ENCODE results near the gene NANOGP8.

Gene NANOGP8

GRCh38 chr15:35067496-35068347, 17.4 kb downstream of the NANOGP8 start:
- no peak overlapping the region for H3K27ac ChIP-seq
- H3K9ac ChIP-seq = no peak overlapping the region
- no peak overlapping the region for H3K4me2 ChIP-seq
- H3K36me3 ChIP-seq (ENCODE audit: insufficient read depth) = no peaks in the 10 kb centered on the region
- H4K20me1 ChIP-seq (ENCODE audit: insufficient read depth) = no peaks in the 10 kb centered on the region
- no peaks in the 10 kb centered on the region for H3K79me2 ChIP-seq (ENCODE audit: insufficient read depth, low read depth)
- H3K4me3 ChIP-seq (IDR thresholded peaks at IDR 0.05; ENCODE audit: insufficient read depth, low read depth, low read length) = no peak overlapping the region
- peaks cover 11% of the 10 kb centered on the region for H3K4me1 ChIP-seq (ENCODE audit: low read depth, poor library complexity, severe bottlenecking)
- no peaks in the 10 kb centered on the region for H3K27me3 ChIP-seq (ENCODE audit: insufficient read depth, low read depth)
- TF ChIP-seq CTCF (conservative IDR thresholded peaks at IDR 0.05; ENCODE audit: low read depth, low read length) = no peak
- H2AFZ ChIP-seq (ENCODE audit: low read depth) = no peak overlapping the region

DNA sequence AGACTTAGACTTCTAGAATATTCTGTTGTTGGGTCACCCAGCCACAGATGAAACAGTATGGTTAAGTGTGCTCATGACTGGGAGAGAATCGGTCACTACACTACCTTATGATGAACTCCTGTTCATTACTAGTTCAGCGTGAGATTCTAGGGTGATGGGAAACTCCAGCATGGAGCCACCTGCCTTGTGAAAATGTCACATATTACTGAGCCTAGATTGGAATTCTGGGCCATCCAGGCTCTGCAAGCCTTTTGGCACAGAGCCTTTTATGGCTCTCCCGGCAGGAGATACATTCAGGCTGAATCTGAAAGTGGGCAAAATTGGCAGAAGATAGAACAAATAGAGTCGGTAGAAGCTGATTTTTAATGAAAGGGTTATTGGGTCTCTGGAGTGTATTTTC, 19.0 kb downstream of the NANOGP8 start:
- H2AFZ ChIP-seq (ENCODE audit: low read depth) = no peak overlapping the region
- no peak for TF ChIP-seq CTCF (conservative IDR thresholded peaks at IDR 0.05; ENCODE audit: low read depth, low read length)
- H3K27ac ChIP-seq = no peak overlapping the region
- no peaks in the 10 kb centered on the region for H3K36me3 ChIP-seq (ENCODE audit: insufficient read depth)
- no peak overlapping the region for H3K4me3 ChIP-seq (IDR thresholded peaks at IDR 0.05; ENCODE audit: insufficient read depth, low read depth, low read length)
- no peaks in the 10 kb centered on the region for H4K20me1 ChIP-seq (ENCODE audit: insufficient read depth)
- no peaks in the 10 kb centered on the region for H3K27me3 ChIP-seq (ENCODE audit: insufficient read depth, low read depth)
- no peak overlapping the region for H3K4me2 ChIP-seq
- H3K4me1 ChIP-seq (ENCODE audit: low read depth, poor library complexity, severe bottlenecking) = peaks cover 23% of the 10 kb centered on the region
- no peak overlapping the region for H3K9ac ChIP-seq
- H3K79me2 ChIP-seq (ENCODE audit: insufficient read depth, low read depth) = no peaks in the 10 kb centered on the region

GRCh38 chr15:35064576-35065190, 20.4 kb downstream of the NANOGP8 start:
- no peak overlapping the region for H3K4me2 ChIP-seq
- H3K36me3 ChIP-seq (ENCODE audit: insufficient read depth) = no peaks in the 10 kb centered on the region
- no peaks in the 10 kb centered on the region for H3K79me2 ChIP-seq (ENCODE audit: insufficient read depth, low read depth)
- no peak overlapping the region for H3K4me3 ChIP-seq (IDR thresholded peaks at IDR 0.05; ENCODE audit: insufficient read depth, low read depth, low read length)
- H3K27me3 ChIP-seq (ENCODE audit: insufficient read depth, low read depth) = no peaks in the 10 kb centered on the region
- H3K9ac ChIP-seq = no peak overlapping the region
- H3K4me1 ChIP-seq (ENCODE audit: low read depth, poor library complexity, severe bottlenecking) = peaks cover 23% of the 10 kb centered on the region
- TF ChIP-seq CTCF (conservative IDR thresholded peaks at IDR 0.05; ENCODE audit: low read depth, low read length) = no peak
- H3K27ac ChIP-seq = no peak overlapping the region
- H4K20me1 ChIP-seq (ENCODE audit: insufficient read depth) = no peaks in the 10 kb centered on the region
- H2AFZ ChIP-seq (ENCODE audit: low read depth) = no peak overlapping the region

- H3K9ac ChIP-seq = no peak overlapping the region
- no peaks in the 10 kb centered on the region for H3K27me3 ChIP-seq (ENCODE audit: insufficient read depth, low read depth)
- no peaks in the 10 kb centered on the region for H4K20me1 ChIP-seq (ENCODE audit: insufficient read depth)
- H3K4me2 ChIP-seq = peak overlapping the region; percentile 83
- TF ChIP-seq CTCF (conservative IDR thresholded peaks at IDR 0.05; ENCODE audit: low read depth, low read length) = no peak
- H2AFZ ChIP-seq (ENCODE audit: low read depth) = no peak overlapping the region
- H3K36me3 ChIP-seq (ENCODE audit: insufficient read depth) = no peaks in the 10 kb centered on the region
- H3K4me1 ChIP-seq (ENCODE audit: low read depth, poor library complexity, severe bottlenecking) = peaks cover 23% of the 10 kb centered on the region
- peak overlapping the region; percentile 19; the same call in 1 of the 2 replicates for H3K27ac ChIP-seq
- H3K4me3 ChIP-seq (IDR thresholded peaks at IDR 0.05; ENCODE audit: insufficient read depth, low read depth, low read length) = no peak overlapping the region
- H3K79me2 ChIP-seq (ENCODE audit: insufficient read depth, low read depth) = no peaks in the 10 kb centered on the region
These were observed 22.4 kb downstream of the NANOGP8 start for GRCh38 chr15:35062738-35063099.
